ENCODE results near the gene UVRAG. TPM values are rescaled to one million over a fixed set of nuclear protein-coding genes. Genes with fewer than 3 reads are reported as not detected.

UVRAG gene
- total and polyA plus RNA-seq, 2 of the 13 experiments (the other 11 are each of a cell fraction or from before 2014, with no cell fraction given) = 9.7 to 17.3 TPM

- Histone ChIP-seq H3K36me3 (replicated peaks in 1 of 2; ENCODE audit: control insufficient read depth in 1 of 2, insufficient read depth in 2 of 2, low read length in 2 of 2) (peaks cover 0 to 17% of the 10 kb centered on the region in 2 experiments; a peak in 1 of 5 replicates), H2AFZ (ENCODE audit: low read length) (no peak overlapping the region), H3K9ac (ENCODE audit: insufficient read depth, low read depth, low read length) (no peak overlapping the region), H3K79me2 (ENCODE audit: insufficient read depth, low read length) (no peaks in the 10 kb centered on the region), H4K20me1 (ENCODE audit: insufficient read depth, low read length) (no peaks in the 10 kb centered on the region), H3K27ac (ENCODE audit: extremely low read length, insufficient read depth, low read length) (no peak overlapping the region), H3K27me3 (ENCODE audit: control insufficient read depth in 1 of 2, insufficient read depth in 2 of 2, low read length in 2 of 2) (no peaks in the 10 kb centered on the region; a peak in 1 of 5 replicates), H3K9me3 (ENCODE audit: low read length) (no peaks in the 10 kb centered on the region), H3K4me3 (replicated peaks in 1 of 3; ENCODE audit: insufficient read depth in 1 of 3, low read depth in 2 of 3, low read length in 3 of 3) (no peak overlapping the region), H3K4me1 (ENCODE audit: insufficient read depth, low read length) (no peaks in the 10 kb centered on the region), H3K4me2 (ENCODE audit: low read depth, low read length) (no peak overlapping the region)
- in situ Hi-C loops (cut with HindIII; ENCODE audit: extremely low pct_ligation_motif_present, low pct_unique_long_range_greater_than_20kb) = no loop called here
- POLR2A ChIA-PET = no interaction called here
- ATAC-seq (no peak), FAIRE-seq (no peak), DNase-seq (ENCODE audit: low spot score) (no peak)
- no TSS peak for BruUV-seq (replicated peaks)
- CTCF ChIA-PET (ENCODE audit: low intra/inter-chr PET ratio, low total read pairs) = no interaction called here
- WGBS (ENCODE audit: low lambda C conversion rate) = 99% methylated on average over 2 of the region's 2 CpGs
- TF ChIP-seq MAFF (IDR thresholded peaks at IDR 0.05; ENCODE audit: low read depth, low read length) (peak; percentile 68), ZNF557 (CRISPR knock-in tag; IDR thresholded peaks at IDR 0.05) (no peak), ZNF225 (CRISPR knock-in tag; IDR thresholded peaks at IDR 0.05) (no peak), ZNF770 (CRISPR knock-in tag; IDR thresholded peaks at IDR 0.05) (no peak), ZNF329 (CRISPR knock-in tag; IDR thresholded peaks at IDR 0.05; ENCODE audit: low read depth) (no peak), MAFK (conservative IDR thresholded peaks at IDR 0.05 in 1 of 2, IDR thresholded peaks at IDR 0.05 in 1 of 2; ENCODE audit: low read length in 2 of 2) (peak; percentile 77 to 82), SMARCC2 (IDR thresholded peaks at IDR 0.05) (no peak), ZNF841 (CRISPR knock-in tag; IDR thresholded peaks at IDR 0.05; ENCODE audit: borderline replicate concordance) (no peak)
- TF ChIP-seq, protein P1, sequence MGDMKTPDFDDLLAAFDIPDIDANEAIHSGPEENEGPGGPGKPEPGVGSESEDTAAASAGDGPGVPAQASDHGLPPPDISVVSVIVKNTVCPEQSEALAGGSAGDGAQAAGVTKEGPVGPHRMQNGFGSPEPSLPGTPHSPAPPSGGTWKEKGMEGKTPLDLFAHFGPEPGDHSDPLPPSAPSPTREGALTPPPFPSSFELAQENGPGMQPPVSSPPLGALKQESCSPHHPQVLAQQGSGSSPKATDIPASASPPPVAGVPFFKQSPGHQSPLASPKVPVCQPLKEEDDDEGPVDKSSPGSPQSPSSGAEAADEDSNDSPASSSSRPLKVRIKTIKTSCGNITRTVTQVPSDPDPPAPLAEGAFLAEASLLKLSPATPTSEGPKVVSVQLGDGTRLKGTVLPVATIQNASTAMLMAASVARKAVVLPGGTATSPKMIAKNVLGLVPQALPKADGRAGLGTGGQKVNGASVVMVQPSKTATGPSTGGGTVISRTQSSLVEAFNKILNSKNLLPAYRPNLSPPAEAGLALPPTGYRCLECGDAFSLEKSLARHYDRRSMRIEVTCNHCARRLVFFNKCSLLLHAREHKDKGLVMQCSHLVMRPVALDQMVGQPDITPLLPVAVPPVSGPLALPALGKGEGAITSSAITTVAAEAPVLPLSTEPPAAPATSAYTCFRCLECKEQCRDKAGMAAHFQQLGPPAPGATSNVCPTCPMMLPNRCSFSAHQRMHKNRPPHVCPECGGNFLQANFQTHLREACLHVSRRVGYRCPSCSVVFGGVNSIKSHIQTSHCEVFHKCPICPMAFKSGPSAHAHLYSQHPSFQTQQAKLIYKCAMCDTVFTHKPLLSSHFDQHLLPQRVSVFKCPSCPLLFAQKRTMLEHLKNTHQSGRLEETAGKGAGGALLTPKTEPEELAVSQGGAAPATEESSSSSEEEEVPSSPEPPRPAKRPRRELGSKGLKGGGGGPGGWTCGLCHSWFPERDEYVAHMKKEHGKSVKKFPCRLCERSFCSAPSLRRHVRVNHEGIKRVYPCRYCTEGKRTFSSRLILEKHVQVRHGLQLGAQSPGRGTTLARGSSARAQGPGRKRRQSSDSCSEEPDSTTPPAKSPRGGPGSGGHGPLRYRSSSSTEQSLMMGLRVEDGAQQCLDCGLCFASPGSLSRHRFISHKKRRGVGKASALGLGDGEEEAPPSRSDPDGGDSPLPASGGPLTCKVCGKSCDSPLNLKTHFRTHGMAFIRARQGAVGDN (CRISPR knock-in tag; IDR thresholded peaks at IDR 0.05) = no peak
- intact Hi-C loops (cut with micrococcal nuclease; ENCODE audit: unreplicated experiment) = no loop called here
Measured at GRCh38 chr11:75859614-75860013, 44.6 kb downstream of the UVRAG start.

All from HepG2 (cell line).